Gastroesophageal sphincter (tissue), 3 donors: ENCODE measurements around the gene CAMSAP1.
"Not testable (repeated sequence)": the region's sequence is repeated elsewhere in the genome, so short reads cannot be mapped to it uniquely, and the experiment has no call there.

Experiments
- CTCF ChIP-seq, 4 experiments: fragments of 200-600 bp in 2 of 4; fragments of 450-650 bp in 2 of 4; sonication (generic) in 1 of 4; IDR thresholded peaks; one replicate each; pipeline ENCODE4 v1.5.1; 2017 to 2019; ENCODE audit warnings: antibody characterized with exemption in 4 of 4, mild to moderate bottlenecking in 2 of 4, moderate library complexity in 2 of 4
- EP300 ChIP-seq: sonication (generic); formaldehyde crosslinking; IDR thresholded peaks from one replicate; pipeline ENCODE4 v1.6.1; 2017; ENCODE audit warnings: antibody characterized with exemption, mild to moderate bottlenecking
- POLR2A ChIP-seq, 2 donors: fragments of 450-650 bp; IDR thresholded peaks; one replicate each; pipeline ENCODE4 v1.6.1; 2017; ENCODE audit warnings: antibody characterized with exemption in 2 of 2, mild to moderate bottlenecking in 2 of 2, moderate library complexity in 1 of 2
- POLR2AphosphoS5 ChIP-seq: sonication (generic); formaldehyde crosslinking; IDR thresholded peaks from one replicate; pipeline ENCODE4 v1.6.1; 2017; ENCODE audit warnings: antibody characterized with exemption

- TF ChIP-seq POLR2A (IDR thresholded peaks at IDR 0.05); CTCF (IDR thresholded peaks at IDR 0.05); POLR2AphosphoS5; EP300: not testable (repeated sequence)
Observed at GRCh38 chr9:135951310-135951709, 44.0 kb upstream of the CAMSAP1 start.
